HEK293T (cell line): ENCODE data around the gene FHOD3.

ENCODE experiments used
- ARNT ChIP-seq: fragments of 450-650 bp; IDR thresholded peaks from 2 replicates; pipeline ENCODE4 v1.6.1; 2017; ENCODE audit warnings: mild to moderate bottlenecking
- BHLHE40 ChIP-seq: fragments of 450-650 bp; IDR thresholded peaks from 2 replicates; pipeline ENCODE4 v1.6.1; 2016; ENCODE audit warnings: mild to moderate bottlenecking, moderate library complexity, borderline replicate concordance
- ELF4 ChIP-seq: fragments of 450-650 bp; IDR thresholded peaks from 2 replicates; pipeline ENCODE4 v1.6.1; 2017; ENCODE audit warnings: antibody characterized with exemption
- FOXA1 ChIP-seq: fragments of 450-650 bp; IDR thresholded peaks from 2 replicates; pipeline ENCODE4 v1.6.1; 2016; ENCODE audit warnings: mild to moderate bottlenecking
- FOXK2 ChIP-seq: fragments of 450-650 bp; IDR thresholded peaks from 2 replicates; pipeline ENCODE4 v1.6.1; 2016; ENCODE audit warnings: mild to moderate bottlenecking
- FOXM1 ChIP-seq: fragments of 450-650 bp; IDR thresholded peaks from 2 replicates; pipeline ENCODE4 v1.6.1; 2017; ENCODE audit warnings: mild to moderate bottlenecking, borderline replicate concordance
- HDGF ChIP-seq: fragments of 450-650 bp; IDR thresholded peaks from 2 replicates; pipeline ENCODE4 v1.6.1; 2017; ENCODE audit warnings: antibody characterized with exemption, borderline replicate concordance
- L3MBTL2 ChIP-seq: fragments of 450-650 bp; conservative IDR thresholded peaks from 2 replicates; pipeline ENCODE4 v1.6.1; 2016; ENCODE audit warnings: mild to moderate bottlenecking
- SP1 ChIP-seq: fragments of 450-650 bp; IDR thresholded peaks from 2 replicates; pipeline ENCODE4 v1.6.1; 2017
- SUZ12 ChIP-seq: fragments of 450-650 bp; IDR thresholded peaks from 2 replicates; pipeline ENCODE4 v1.6.1; 2016; ENCODE audit warnings: mild to moderate bottlenecking
- ZNF384 ChIP-seq: fragments of 450-650 bp; IDR thresholded peaks from 2 replicates; pipeline ENCODE4 v1.6.1; 2016

DNA sequence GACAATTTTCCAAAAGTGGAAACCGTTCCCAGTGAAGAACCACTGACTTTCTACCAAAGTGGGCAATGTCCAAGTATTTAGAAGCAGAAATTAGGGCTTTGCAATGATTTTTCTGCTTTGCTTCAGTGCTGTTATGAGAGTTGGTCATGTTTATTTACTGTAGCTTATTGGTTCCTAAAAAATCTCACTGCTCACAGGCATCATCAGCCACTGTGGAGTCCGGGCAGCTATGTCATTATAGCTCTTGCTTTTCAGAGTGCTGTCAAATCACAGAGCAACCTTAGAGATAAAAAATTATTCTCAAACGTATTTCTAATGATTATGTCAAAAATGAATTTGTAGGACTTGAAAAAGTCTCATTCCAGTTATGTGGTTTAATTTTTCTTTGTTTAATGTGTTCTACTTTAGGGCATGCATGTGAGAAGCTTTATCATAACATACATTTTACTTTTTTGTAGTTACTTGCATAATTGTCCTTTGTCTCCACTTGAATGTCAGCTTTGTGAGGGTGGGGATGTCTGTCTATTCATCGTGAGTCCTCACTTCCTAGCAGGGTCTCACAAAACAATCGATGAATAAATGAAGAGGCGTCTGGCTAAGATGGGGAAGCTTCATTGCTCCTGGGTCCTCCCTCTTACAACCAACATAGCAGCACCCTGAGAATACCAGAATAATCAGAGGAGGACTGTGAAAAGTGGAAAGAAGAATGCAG is 413.7 kb downstream of the FHOD3 start:
- TF ChIP-seq BHLHE40, result no peak
- TF ChIP-seq ZNF384, result no peak
- no peak for TF ChIP-seq SP1
- TF ChIP-seq FOXM1, result no peak
- no peak for TF ChIP-seq HDGF
- TF ChIP-seq SUZ12, result no peak
- no peak for TF ChIP-seq FOXK2
- no peak for TF ChIP-seq ARNT
- TF ChIP-seq FOXA1, result no peak
- no peak for TF ChIP-seq ELF4
- no peak for TF ChIP-seq L3MBTL2
